ENCODE data around the gene SSC4D. TPM values are rescaled to one million over a fixed set of nuclear protein-coding genes. Genes with fewer than 3 reads are reported as not detected.
"Not testable (repeated sequence)": the region's sequence is repeated elsewhere in the genome, so short reads cannot be mapped to it uniquely, and the experiment has no call there.

Gene SSC4D
- total and polyA plus RNA-seq, 2 experiments from 2014 or later = 4.9 to 11.4 TPM

DNA sequence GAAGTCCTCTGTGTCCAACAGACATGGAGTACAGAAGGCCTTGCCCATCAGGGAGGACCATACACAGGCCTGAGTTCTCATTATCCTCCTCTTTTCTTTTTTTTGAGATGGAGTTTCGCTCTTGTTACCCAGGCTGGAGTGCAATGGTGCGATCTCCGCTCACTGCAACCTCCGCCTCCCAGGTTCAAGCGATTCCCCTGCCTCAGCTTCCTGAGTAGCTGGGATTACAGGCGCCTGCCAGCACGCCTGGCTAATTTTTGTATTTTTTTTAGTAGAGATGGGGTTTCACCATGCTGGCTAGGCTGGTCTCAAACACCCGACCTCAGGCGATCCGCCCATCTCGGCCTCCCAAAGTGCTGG, 13.9 kb downstream of the SSC4D start:
- H3K79me2 ChIP-seq (replicated peaks; ENCODE audit: insufficient read depth); H3K27me3 ChIP-seq (ENCODE audit: insufficient read depth); H3K4me3 ChIP-seq; H3K36me3 ChIP-seq (ENCODE audit: insufficient read depth); H3K9me2 ChIP-seq (ENCODE audit: insufficient read depth); ATAC-seq; H3K4me2 ChIP-seq; H3K36me3 Mint-ChIP-seq (ENCODE audit: low read depth); H2AFZ ChIP-seq; DNase-seq (ENCODE audit: low spot score); H3K27ac Mint-ChIP-seq; H3K9me3 Mint-ChIP-seq; H4K20me1 ChIP-seq (replicated peaks; ENCODE audit: insufficient read depth); H3K4me3 Mint-ChIP-seq: not testable (repeated sequence)
- H3K4me1 Mint-ChIP-seq = peaks cover 26% of the 10 kb centered on the region
- Histone ChIP-seq H3K27ac (ENCODE audit: low read depth) (0 out of 2 replicates have a peak overlapping the region, but pooled peaks have one; percentile 23), H3F3A (replicated peaks; ENCODE audit: low read depth) (peaks cover 28% of the 10 kb centered on the region), H3K4me1 (ENCODE audit: insufficient read depth) (peaks cover 29% of the 10 kb centered on the region)
- peaks cover 29% of the 10 kb centered on the region for H3K27me3 Mint-ChIP-seq (ENCODE audit: insufficient read depth, low read depth, poor library complexity)

DNA sequence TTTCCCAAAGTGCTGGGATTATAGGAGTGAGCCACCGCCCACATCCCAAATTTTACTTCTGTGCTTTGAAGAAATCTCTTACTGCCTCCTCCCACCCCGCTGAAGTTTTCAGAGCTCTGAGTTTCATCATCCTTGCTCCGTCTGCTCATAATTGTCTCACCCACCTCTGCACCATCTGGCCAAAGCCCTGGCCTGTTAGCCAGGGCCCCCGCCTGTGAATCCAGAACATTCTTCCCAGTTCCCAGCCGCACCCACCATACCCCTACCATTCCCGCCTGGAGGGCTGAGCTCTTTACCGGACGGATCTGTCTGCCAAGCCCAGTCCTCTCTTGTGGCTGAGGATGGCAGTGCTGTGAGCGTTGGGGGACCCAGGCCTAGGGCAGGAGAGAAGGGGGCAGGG, 14.5 kb downstream of the SSC4D start:
- H3K27ac Mint-ChIP-seq = no peak overlapping the region; the same call in 1 of the 2 replicates
- no peak overlapping the region for H3K27ac ChIP-seq (ENCODE audit: low read depth)
- ATAC-seq = no peak
- peaks cover 26% of the 10 kb centered on the region for H3K4me1 Mint-ChIP-seq
- H3K27me3 ChIP-seq (ENCODE audit: insufficient read depth) = peaks cover 9% of the 10 kb centered on the region
- H3K36me3 ChIP-seq (ENCODE audit: insufficient read depth) = no peaks in the 10 kb centered on the region
- H3K4me3 ChIP-seq = no peak overlapping the region
- peaks cover 28% of the 10 kb centered on the region for H3F3A ChIP-seq (replicated peaks; ENCODE audit: low read depth)
- H3K9me3 Mint-ChIP-seq = no peaks in the 10 kb centered on the region
- H3K36me3 Mint-ChIP-seq (ENCODE audit: low read depth) = no peaks in the 10 kb centered on the region; the same call in 2 of the 3 replicates
- H3K4me1 ChIP-seq (ENCODE audit: insufficient read depth) = peaks cover 29% of the 10 kb centered on the region
- H3K79me2 ChIP-seq (replicated peaks; ENCODE audit: insufficient read depth) = no peaks in the 10 kb centered on the region
- H3K9me2 ChIP-seq (ENCODE audit: insufficient read depth) = no peaks in the 10 kb centered on the region
- H2AFZ ChIP-seq = no peak overlapping the region
- peaks cover 27% of the 10 kb centered on the region for H3K27me3 Mint-ChIP-seq (ENCODE audit: insufficient read depth, low read depth, poor library complexity)
- no peak for DNase-seq (ENCODE audit: low spot score)
- H4K20me1 ChIP-seq (replicated peaks; ENCODE audit: insufficient read depth) = no peaks in the 10 kb centered on the region
- no peak for TF ChIP-seq NANOG (IDR thresholded peaks at IDR 0.05; ENCODE audit: borderline replicate concordance)
- TF ChIP-seq, protein P1, sequence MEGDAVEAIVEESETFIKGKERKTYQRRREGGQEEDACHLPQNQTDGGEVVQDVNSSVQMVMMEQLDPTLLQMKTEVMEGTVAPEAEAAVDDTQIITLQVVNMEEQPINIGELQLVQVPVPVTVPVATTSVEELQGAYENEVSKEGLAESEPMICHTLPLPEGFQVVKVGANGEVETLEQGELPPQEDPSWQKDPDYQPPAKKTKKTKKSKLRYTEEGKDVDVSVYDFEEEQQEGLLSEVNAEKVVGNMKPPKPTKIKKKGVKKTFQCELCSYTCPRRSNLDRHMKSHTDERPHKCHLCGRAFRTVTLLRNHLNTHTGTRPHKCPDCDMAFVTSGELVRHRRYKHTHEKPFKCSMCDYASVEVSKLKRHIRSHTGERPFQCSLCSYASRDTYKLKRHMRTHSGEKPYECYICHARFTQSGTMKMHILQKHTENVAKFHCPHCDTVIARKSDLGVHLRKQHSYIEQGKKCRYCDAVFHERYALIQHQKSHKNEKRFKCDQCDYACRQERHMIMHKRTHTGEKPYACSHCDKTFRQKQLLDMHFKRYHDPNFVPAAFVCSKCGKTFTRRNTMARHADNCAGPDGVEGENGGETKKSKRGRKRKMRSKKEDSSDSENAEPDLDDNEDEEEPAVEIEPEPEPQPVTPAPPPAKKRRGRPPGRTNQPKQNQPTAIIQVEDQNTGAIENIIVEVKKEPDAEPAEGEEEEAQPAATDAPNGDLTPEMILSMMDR (conservative IDR thresholded peaks at IDR 0.05; ENCODE audit: low read depth in 2 of 2) = no peak
- no peak for TF ChIP-seq JUNB (IDR thresholded peaks at IDR 0.05; ENCODE audit: unreplicated experiment)
- TF ChIP-seq EZH2 (IDR thresholded peaks at IDR 0.05; ENCODE audit: low read depth, unreplicated experiment) = no peak
- no peak for TF ChIP-seq EZH2phosphoT487 (IDR thresholded peaks at IDR 0.05; ENCODE audit: unreplicated experiment)
- no peak overlapping the region for H3K4me2 ChIP-seq
- no peak overlapping the region; the same call in 2 of the 3 replicates for H3K4me3 Mint-ChIP-seq

DNA sequence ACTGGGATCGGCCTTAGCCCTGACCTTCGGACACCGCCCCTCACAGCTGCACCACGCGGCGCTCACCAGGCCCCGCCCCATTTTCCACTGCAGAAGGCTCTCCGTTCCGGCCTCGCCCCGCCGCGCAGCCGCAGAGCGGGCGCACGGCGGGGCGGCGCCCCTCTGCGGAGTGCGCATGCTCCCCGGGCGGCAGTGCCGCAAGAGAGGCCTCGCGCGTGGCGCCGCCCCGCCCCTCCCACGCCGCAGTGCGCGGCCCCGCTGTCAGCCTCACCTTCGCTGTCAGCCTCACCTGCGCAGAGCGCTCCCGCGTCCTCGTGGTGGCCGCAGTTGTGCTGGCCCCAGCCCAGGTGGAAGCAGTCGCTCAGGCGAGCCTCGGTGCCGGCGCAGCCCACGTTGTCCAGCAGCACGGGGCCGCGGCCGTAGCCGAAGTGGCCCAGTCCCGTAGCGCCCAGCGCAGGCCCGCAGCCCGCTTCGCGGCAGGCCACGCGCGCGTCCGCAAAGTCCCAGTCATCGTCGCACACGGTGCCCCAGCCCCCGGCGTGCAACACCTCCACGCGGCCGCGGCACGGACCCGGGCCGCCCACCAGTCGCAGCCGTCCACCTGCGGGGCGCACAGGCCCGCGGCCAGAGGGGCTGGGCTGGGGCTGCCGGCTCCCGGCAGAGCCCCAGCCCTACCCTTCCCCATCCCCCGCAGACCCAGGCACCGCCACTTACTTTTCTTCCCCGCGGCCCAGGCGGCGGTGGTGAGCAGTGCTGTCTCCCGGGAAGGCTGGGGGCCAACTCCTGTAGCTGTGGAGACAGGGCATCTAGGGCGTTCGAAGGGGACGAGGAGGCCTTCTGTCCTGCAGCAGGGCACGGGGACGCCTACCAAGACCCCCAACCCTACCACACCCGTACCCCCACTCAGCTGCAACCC, 16.1 kb downstream of the SSC4D start:
- TF ChIP-seq, protein P1 (conservative IDR thresholded peaks at IDR 0.05; ENCODE audit: low read depth in 2 of 2) = peak in 1 of 2 experiments; percentile 23; a peak in 1 of 4 replicates
- TF ChIP-seq EZH2phosphoT487 (IDR thresholded peaks at IDR 0.05; ENCODE audit: unreplicated experiment) (no peak), POLR2AphosphoS5 (IDR thresholded peaks at IDR 0.05; ENCODE audit: low read depth) (peak; percentile 86)
- H4K20me1 ChIP-seq (replicated peaks; ENCODE audit: insufficient read depth) = no peaks in the 10 kb centered on the region
- Mint-ChIP-seq H3K9me3 (no peaks in the 10 kb centered on the region), H3K27me3 (ENCODE audit: insufficient read depth, low read depth, poor library complexity) (peaks cover 22% of the 10 kb centered on the region), H3K27ac (peak overlapping the region; percentile 85; the same call in 1 of the 2 replicates), H3K36me3 (ENCODE audit: low read depth) (no peaks in the 10 kb centered on the region; the same call in 2 of the 3 replicates), H3K4me3 (peak overlapping the region; percentile 73), H3K4me1 (peaks cover 29% of the 10 kb centered on the region)
- peak; percentile 97 for DNase-seq (ENCODE audit: low spot score)
- no peaks in the 10 kb centered on the region for H3K9me2 ChIP-seq (ENCODE audit: insufficient read depth)
- H3K36me3 ChIP-seq (ENCODE audit: insufficient read depth) = no peaks in the 10 kb centered on the region
- peak overlapping the region; percentile 91 for H3K4me2 ChIP-seq
- peaks cover 28% of the 10 kb centered on the region for H3F3A ChIP-seq (replicated peaks; ENCODE audit: low read depth)
- peak overlapping the region; percentile 86 for H2AFZ ChIP-seq
- H3K79me2 ChIP-seq (replicated peaks; ENCODE audit: insufficient read depth) = no peaks in the 10 kb centered on the region
- peak overlapping the region; percentile 77 for H3K4me3 ChIP-seq
- peak; percentile 66 for ATAC-seq
- no peak overlapping the region for H3K27ac ChIP-seq (ENCODE audit: low read depth)
- H3K4me1 ChIP-seq (ENCODE audit: insufficient read depth) = peaks cover 35% of the 10 kb centered on the region
- H3K27me3 ChIP-seq (ENCODE audit: insufficient read depth) = peaks cover 9% of the 10 kb centered on the region
